Caki2 (cell line): Measurements from ENCODE around the gene HELZ. TPM values are rescaled to one million over a fixed set of nuclear protein-coding genes. Genes with fewer than 3 reads are reported as not detected.
"Not testable (repeated sequence)": the region's sequence is repeated elsewhere in the genome, so short reads cannot be mapped to it uniquely, and the experiment has no call there.

Source experiments
- DNase-seq: peaks from one replicate; pipeline ENCODE4 v3.0.0-alpha.2; 2015; ENCODE audit warnings: low read depth
- in situ Hi-C: cut with HindIII; loops from 2 replicates; pipeline ENCODE4 v1.10.0; 2016; ENCODE audit warnings: low sequenced_read_pairs, low pct_unique_long_range_greater_than_20kb, mixed read lengths
- total RNA-seq: library from RNA; depleted of rRNA; stranded (reverse); fragments of >200 nt; shearing (Covaris generic); gene quantifications from 2 replicates; pipeline ENCODE4 v1.2.3, GENCODE V29; 2014; ENCODE audit warnings: low replicate concordance

HELZ gene
- total RNA-seq, 1 experiment from 2014 or later = 21.5 TPM

GRCh38 chr17:67136191-67137025, 108.6 kb downstream of the HELZ start:
- in situ Hi-C loops = no loop called here
- DNase-seq = no peak

GRCh38 chr17:67133161-67133560, 111.8 kb downstream of the HELZ start:
- in situ Hi-C loops = no loop called here
- DNase-seq = no peak

GRCh38 chr17:67132366-67132765, 112.6 kb downstream of the HELZ start:
- in situ Hi-C loops = no loop called here
- no peak for DNase-seq

GRCh38 chr17:67130768-67131167, 114.2 kb downstream of the HELZ start:
- no peak for DNase-seq
- in situ Hi-C loops = no loop called here

- in situ Hi-C loops = no loop called here
- DNase-seq = no peak
Measured at GRCh38 chr17:67129283-67129682, 115.7 kb downstream of the HELZ start.

GRCh38 chr17:67128700-67129099, 116.3 kb downstream of the HELZ start:
- in situ Hi-C loops = no loop called here
- DNase-seq = no peak

GRCh38 chr17:67127925-67128324, 117.1 kb downstream of the HELZ start:
- no peak for DNase-seq
- in situ Hi-C loops = no loop called here

GRCh38 chr17:67126983-67127382, 118.0 kb downstream of the HELZ start:
- in situ Hi-C loops = no loop called here
- no peak for DNase-seq

- DNase-seq, in situ Hi-C loops: not testable (repeated sequence)
Measured at GRCh38 chr17:67126543-67126942, 118.5 kb downstream of the HELZ start.

GRCh38 chr17:67125924-67126323, 119.1 kb downstream of the HELZ start:
- no peak for DNase-seq
- in situ Hi-C loops = no loop called here

- in situ Hi-C loops = no loop called here
- DNase-seq = peak; percentile 8
Measured at GRCh38 chr17:67125417-67125816, 119.6 kb downstream of the HELZ start.

- in situ Hi-C loops = no loop called here
- no peak for DNase-seq
Measured at GRCh38 chr17:67124450-67125148, 120.4 kb downstream of the HELZ start.

- in situ Hi-C loops = no loop called here
- no peak for DNase-seq
Measured at GRCh38 chr17:67123699-67124098, 121.3 kb downstream of the HELZ start.

- no peak for DNase-seq
- in situ Hi-C loops = no loop called here
Measured at GRCh38 chr17:67121316-67121891, 123.6 kb downstream of the HELZ start.

GRCh38 chr17:67119102-67119501, 125.9 kb downstream of the HELZ start:
- in situ Hi-C loops = no loop called here
- DNase-seq = no peak

GRCh38 chr17:67116045-67116575, 128.9 kb downstream of the HELZ start:
- DNase-seq = no peak
- in situ Hi-C loops = no loop called here

- in situ Hi-C loops = no loop called here
- DNase-seq = no peak
Measured at GRCh38 chr17:67115401-67115800, 129.6 kb downstream of the HELZ start.

GRCh38 chr17:67113486-67113885, 131.5 kb downstream of the HELZ start:
- DNase-seq = no peak
- in situ Hi-C loops = no loop called here

GRCh38 chr17:67111808-67112207, 133.2 kb downstream of the HELZ start:
- in situ Hi-C loops = no loop called here

More at GRCh38 chr17:67111808-67112207, 133.2 kb downstream of the HELZ start:
- no peak for DNase-seq
